HG02571 (cell line): Measurements from ENCODE around the gene VTA1.

Experiments used
- ATAC-seq: cut with Tn5 transposase; IDR thresholded peaks from one replicate; pipeline ENCODE4 v1.9.1; 2021; ENCODE audit warnings: mild to moderate bottlenecking, moderate library complexity; ENCODE audit not compliant: unreplicated experiment

Gene VTA1

DNA sequence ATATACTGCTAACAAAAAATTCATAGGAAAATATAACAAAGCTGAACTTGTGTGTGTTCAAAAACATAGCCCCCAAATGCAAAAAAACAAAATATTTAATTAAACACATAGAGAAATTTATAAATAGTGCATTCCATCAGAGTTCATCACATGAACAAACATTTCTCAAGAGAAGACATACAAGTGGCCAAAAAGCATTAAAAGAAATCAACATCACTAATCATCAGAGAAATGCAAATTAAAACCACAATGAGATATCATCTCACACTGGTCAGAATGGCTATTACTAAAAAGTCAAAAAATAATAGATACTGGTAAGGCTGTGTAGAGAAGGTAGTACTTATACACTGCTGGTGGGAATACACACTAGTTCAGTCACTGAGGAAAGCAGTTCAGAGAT is 115.2 kb downstream of the VTA1 start:
- no peak for ATAC-seq

- ATAC-seq = no peak
Observed at GRCh38 chr6:142265476-142265875, 118.4 kb downstream of the VTA1 start.

- no peak for ATAC-seq
Observed at GRCh38 chr6:142266060-142266459, 119.0 kb downstream of the VTA1 start.

GRCh38 chr6:142271476-142271875 is 124.4 kb downstream of the VTA1 start:
- no peak for ATAC-seq
